GM23338 (cell line): ENCODE results near the gene CLDN19. TPM values are rescaled to one million over a fixed set of nuclear protein-coding genes. Genes with fewer than 3 reads are reported as not detected.

Experiments
- ATAC-seq: fragments of 200-7000 bp; cut with Tn5 transposase; 3 replicates; pipeline ENCODE4 v1.9.1; 2020
- DNase-seq: peaks from one replicate; pipeline ENCODE4 v3.0.0-alpha.2; 2015; ENCODE audit warnings: low spot score
- H2AFZ ChIP-seq: fragments of 200-600 bp; sonication (generic); 2 replicates; pipeline ENCODE4 v1.8.0; 2016; ENCODE audit warnings: antibody characterized with exemption, mild to moderate bottlenecking, moderate library complexity
- H3F3A ChIP-seq: fragments of 200-600 bp; sonication (generic); replicated peaks from 2 replicates; pipeline ENCODE4 v1.8.0; 2017; ENCODE audit warnings: antibody characterized with exemption, mixed run types, low read depth
- H3K27ac ChIP-seq: fragments of 200-600 bp; sonication (generic); 2 replicates; pipeline ENCODE4 v1.6.1; 2016; ENCODE audit warnings: low read depth
- H3K27me3 ChIP-seq: fragments of 200-600 bp; sonication (generic); 2 replicates; pipeline ENCODE4 v1.8.0; 2016; ENCODE audit warnings: mild to moderate bottlenecking, mixed run types, moderate library complexity; ENCODE audit not compliant: insufficient read depth
- H3K36me3 ChIP-seq: fragments of 200-600 bp; sonication (generic); 2 replicates; pipeline ENCODE4 v1.8.0; 2016; ENCODE audit warnings: mild to moderate bottlenecking; ENCODE audit not compliant: insufficient read depth
- H3K4me1 ChIP-seq: fragments of 200-600 bp; sonication (generic); 2 replicates; pipeline ENCODE4 v1.8.0; 2016; ENCODE audit warnings: mild to moderate bottlenecking, moderate library complexity; ENCODE audit not compliant: insufficient read depth
- H3K4me2 ChIP-seq: fragments of 200-600 bp; sonication (generic); 2 replicates; pipeline ENCODE4 v1.7.1; 2017; ENCODE audit warnings: mixed run types
- H3K4me3 ChIP-seq: fragments of 200-600 bp; sonication (generic); 2 replicates; pipeline ENCODE4 v1.6.1; 2016; ENCODE audit warnings: mixed run types
- H3K79me2 ChIP-seq: fragments of 200-600 bp; sonication (generic); replicated peaks from 2 replicates; pipeline ENCODE4 v1.8.0; 2017; ENCODE audit warnings: mild to moderate bottlenecking; ENCODE audit not compliant: insufficient read depth
- H3K9me2 ChIP-seq: fragments of 200-600 bp; sonication (generic); 2 replicates; pipeline ENCODE4 v1.8.0; 2017; ENCODE audit not compliant: insufficient read depth
- H4K20me1 ChIP-seq: fragments of 200-600 bp; sonication (generic); replicated peaks from 2 replicates; pipeline ENCODE4 v1.8.0; 2017; ENCODE audit warnings: mild to moderate bottlenecking; ENCODE audit not compliant: insufficient read depth
- H3K27ac Mint-ChIP-seq: 2 replicates; pipeline ENCODE4 v1.8.0; 2020; ENCODE audit warnings: inconsistent platforms, mild to moderate bottlenecking, moderate library complexity, mixed read lengths
- H3K27me3 Mint-ChIP-seq: 3 replicates; pipeline ENCODE4 v1.8.0; 2022; ENCODE audit warnings: low read depth, mild to moderate bottlenecking, moderate library complexity, mixed read lengths, inconsistent platforms; ENCODE audit not compliant: insufficient read depth, poor library complexity
- H3K36me3 Mint-ChIP-seq: 3 replicates; pipeline ENCODE4 v1.8.0; 2021; ENCODE audit warnings: low read depth, mild to moderate bottlenecking, inconsistent platforms, moderate library complexity, mixed read lengths
- H3K4me1 Mint-ChIP-seq: 3 replicates; pipeline ENCODE4 v1.8.0; 2020; ENCODE audit warnings: mild to moderate bottlenecking, inconsistent platforms, mixed read lengths
- H3K4me3 Mint-ChIP-seq: 3 replicates; pipeline ENCODE4 v1.8.0; 2021; ENCODE audit warnings: moderate library complexity, mild to moderate bottlenecking, inconsistent platforms, mixed read lengths
- H3K9me3 Mint-ChIP-seq: 3 replicates; pipeline ENCODE4 v1.8.0; 2020; ENCODE audit warnings: moderate library complexity, mild to moderate bottlenecking, inconsistent platforms, mixed read lengths
- CREB1 ChIP-seq: fragments of 250-450 bp; sonication (Bioruptor Pico); IDR thresholded peaks from 2 replicates; pipeline ENCODE4 v1.5.0; 2020; ENCODE audit warnings: low read depth, mild to moderate bottlenecking, moderate library complexity
- ETS1 ChIP-seq: IDR thresholded peaks from 2 replicates; pipeline ENCODE4 v1.6.1; 2016; ENCODE audit warnings: antibody characterized with exemption
- EZH2 ChIP-seq: fragments of 200-600 bp; sonication (generic); IDR thresholded peaks from one replicate; pipeline ENCODE4 v1.8.0; 2017; ENCODE audit warnings: antibody characterized with exemption, mild to moderate bottlenecking, low read depth; ENCODE audit not compliant: unreplicated experiment
- EZH2phosphoT487 ChIP-seq: fragments of 200-600 bp; sonication (generic); IDR thresholded peaks from one replicate; pipeline ENCODE4 v1.8.1; 2018; ENCODE audit warnings: antibody characterized with exemption; ENCODE audit not compliant: unreplicated experiment
- JUNB ChIP-seq: IDR thresholded peaks from one replicate; pipeline ENCODE4 v1.6.1; 2016; ENCODE audit warnings: antibody characterized with exemption; ENCODE audit not compliant: unreplicated experiment
- NANOG ChIP-seq: IDR thresholded peaks from 2 replicates; pipeline ENCODE4 v1.6.1; 2016; ENCODE audit warnings: antibody characterized with exemption, borderline replicate concordance
- POLR2AphosphoS5 ChIP-seq: IDR thresholded peaks from 2 replicates; pipeline ENCODE4 v1.6.1; 2016; ENCODE audit warnings: antibody characterized with exemption, low read depth
- STAT1 ChIP-seq: IDR thresholded peaks from one replicate; pipeline ENCODE4 v1.6.1; 2016; ENCODE audit warnings: antibody characterized with exemption; ENCODE audit not compliant: unreplicated experiment
- ZNF114 ChIP-seq: fragments of 250-450 bp; sonication (Bioruptor Pico); IDR thresholded peaks from 2 replicates; pipeline ENCODE4 v1.5.0; 2020; ENCODE audit warnings: mild to moderate bottlenecking, moderate library complexity
- ZNF331 ChIP-seq: fragments of 250-450 bp; sonication (Bioruptor Pico); IDR thresholded peaks from 2 replicates; pipeline ENCODE4 v1.5.0; 2020; ENCODE audit warnings: low read depth, mild to moderate bottlenecking, moderate library complexity
- polyA plus RNA-seq: library from polyadenylated mRNA; unstranded; fragments of >200 nt; fragmentation: Nextera tagmentation; extraction: Ambion mirVana; gene quantifications from 2 replicates; pipeline ENCODE4 v1.2.1, GENCODE V29; 2016
- total RNA-seq: library from RNA; depleted of rRNA; stranded (reverse); fragments of >200 nt; shearing (Covaris generic); gene quantifications from 2 replicates; pipeline ENCODE4 v1.2.3, GENCODE V29; 2014
- TF ChIP-seq, protein P1 (sequence below), 2 experiments: fragments of 200-600 bp in 1 of 2; sonication (generic) in 1 of 2; conservative IDR thresholded peaks; 2 replicates each; pipeline versions ENCODE4 v1.5.1 to v1.6.1; 2016 to 2017; ENCODE audit warnings: antibody characterized with exemption in 2 of 2, low read depth in 2 of 2, mild to moderate bottlenecking in 2 of 2, moderate library complexity in 1 of 2
- TF ChIP-seq, protein P2 (sequence below): IDR thresholded peaks from one replicate; pipeline ENCODE4 v1.6.1; 2018; ENCODE audit warnings: antibody characterized with exemption; ENCODE audit not compliant: unreplicated experiment
- TF ChIP-seq, protein P3 (sequence below): fragments of 250-450 bp; sonication (Bioruptor Pico); IDR thresholded peaks from 2 replicates; pipeline ENCODE4 v1.5.0; 2020; ENCODE audit warnings: mild to moderate bottlenecking, moderate library complexity

Gene CLDN19
- total and polyA plus RNA-seq, 2 experiments from 2014 or later = 2.6 to 12.8 TPM

DNA sequence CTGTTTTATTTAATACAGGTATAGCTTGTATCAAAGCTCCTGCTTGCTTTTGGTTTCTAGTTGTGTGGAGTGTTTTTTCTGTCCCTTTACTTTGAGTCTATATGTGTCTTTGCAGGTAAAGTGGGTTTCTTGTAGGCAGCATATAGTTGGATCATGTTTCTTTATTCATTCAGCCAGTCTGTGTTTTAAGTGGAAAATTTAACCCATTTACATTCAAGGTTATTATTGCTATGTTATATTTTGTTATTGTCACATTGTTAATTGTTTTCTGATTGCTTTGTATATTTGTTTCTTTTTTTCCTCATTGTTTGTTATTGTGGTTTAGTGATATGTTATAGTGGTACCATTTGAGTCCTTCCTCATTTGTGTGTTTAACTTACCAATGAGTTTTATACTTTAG is 26.7 kb downstream of the CLDN19 start:
- Mint-ChIP-seq H3K4me3 (no peak overlapping the region), H3K27me3 (peaks cover 2% of the 10 kb centered on the region), H3K27ac (no peak overlapping the region), H3K9me3 (no peaks in the 10 kb centered on the region), H3K36me3 (peaks cover 36% of the 10 kb centered on the region), H3K4me1 (no peaks in the 10 kb centered on the region)
- Histone ChIP-seq H3K36me3 (peaks cover 5% of the 10 kb centered on the region; the same call in 1 of the 2 replicates), H3K9me2 (no peaks in the 10 kb centered on the region), H3F3A (0 out of 2 replicates have a peak, but pooled peaks cover 9% of the 10 kb centered on the region), H3K4me2 (no peak overlapping the region), H3K4me3 (no peak overlapping the region), H3K79me2 (peaks cover 56% of the 10 kb centered on the region), H3K27me3 (no peaks in the 10 kb centered on the region), H3K27ac (no peak overlapping the region), H3K4me1 (no peaks in the 10 kb centered on the region), H4K20me1 (peaks cover 25% of the 10 kb centered on the region), H2AFZ (no peak overlapping the region)
- DNase-seq (no peak), ATAC-seq (no peak)
- TF ChIP-seq, protein P1, sequence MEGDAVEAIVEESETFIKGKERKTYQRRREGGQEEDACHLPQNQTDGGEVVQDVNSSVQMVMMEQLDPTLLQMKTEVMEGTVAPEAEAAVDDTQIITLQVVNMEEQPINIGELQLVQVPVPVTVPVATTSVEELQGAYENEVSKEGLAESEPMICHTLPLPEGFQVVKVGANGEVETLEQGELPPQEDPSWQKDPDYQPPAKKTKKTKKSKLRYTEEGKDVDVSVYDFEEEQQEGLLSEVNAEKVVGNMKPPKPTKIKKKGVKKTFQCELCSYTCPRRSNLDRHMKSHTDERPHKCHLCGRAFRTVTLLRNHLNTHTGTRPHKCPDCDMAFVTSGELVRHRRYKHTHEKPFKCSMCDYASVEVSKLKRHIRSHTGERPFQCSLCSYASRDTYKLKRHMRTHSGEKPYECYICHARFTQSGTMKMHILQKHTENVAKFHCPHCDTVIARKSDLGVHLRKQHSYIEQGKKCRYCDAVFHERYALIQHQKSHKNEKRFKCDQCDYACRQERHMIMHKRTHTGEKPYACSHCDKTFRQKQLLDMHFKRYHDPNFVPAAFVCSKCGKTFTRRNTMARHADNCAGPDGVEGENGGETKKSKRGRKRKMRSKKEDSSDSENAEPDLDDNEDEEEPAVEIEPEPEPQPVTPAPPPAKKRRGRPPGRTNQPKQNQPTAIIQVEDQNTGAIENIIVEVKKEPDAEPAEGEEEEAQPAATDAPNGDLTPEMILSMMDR (conservative IDR thresholded peaks at IDR 0.05; ENCODE audit: low read depth in 2 of 2) = no peak
- TF ChIP-seq ZNF331 (CRISPR knock-in tag) = no peak
- TF ChIP-seq ETS1 = no peak
- TF ChIP-seq, protein P2, sequence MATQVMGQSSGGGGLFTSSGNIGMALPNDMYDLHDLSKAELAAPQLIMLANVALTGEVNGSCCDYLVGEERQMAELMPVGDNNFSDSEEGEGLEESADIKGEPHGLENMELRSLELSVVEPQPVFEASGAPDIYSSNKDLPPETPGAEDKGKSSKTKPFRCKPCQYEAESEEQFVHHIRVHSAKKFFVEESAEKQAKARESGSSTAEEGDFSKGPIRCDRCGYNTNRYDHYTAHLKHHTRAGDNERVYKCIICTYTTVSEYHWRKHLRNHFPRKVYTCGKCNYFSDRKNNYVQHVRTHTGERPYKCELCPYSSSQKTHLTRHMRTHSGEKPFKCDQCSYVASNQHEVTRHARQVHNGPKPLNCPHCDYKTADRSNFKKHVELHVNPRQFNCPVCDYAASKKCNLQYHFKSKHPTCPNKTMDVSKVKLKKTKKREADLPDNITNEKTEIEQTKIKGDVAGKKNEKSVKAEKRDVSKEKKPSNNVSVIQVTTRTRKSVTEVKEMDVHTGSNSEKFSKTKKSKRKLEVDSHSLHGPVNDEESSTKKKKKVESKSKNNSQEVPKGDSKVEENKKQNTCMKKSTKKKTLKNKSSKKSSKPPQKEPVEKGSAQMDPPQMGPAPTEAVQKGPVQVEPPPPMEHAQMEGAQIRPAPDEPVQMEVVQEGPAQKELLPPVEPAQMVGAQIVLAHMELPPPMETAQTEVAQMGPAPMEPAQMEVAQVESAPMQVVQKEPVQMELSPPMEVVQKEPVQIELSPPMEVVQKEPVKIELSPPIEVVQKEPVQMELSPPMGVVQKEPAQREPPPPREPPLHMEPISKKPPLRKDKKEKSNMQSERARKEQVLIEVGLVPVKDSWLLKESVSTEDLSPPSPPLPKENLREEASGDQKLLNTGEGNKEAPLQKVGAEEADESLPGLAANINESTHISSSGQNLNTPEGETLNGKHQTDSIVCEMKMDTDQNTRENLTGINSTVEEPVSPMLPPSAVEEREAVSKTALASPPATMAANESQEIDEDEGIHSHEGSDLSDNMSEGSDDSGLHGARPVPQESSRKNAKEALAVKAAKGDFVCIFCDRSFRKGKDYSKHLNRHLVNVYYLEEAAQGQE = no peak
- TF ChIP-seq NANOG = no peak
- TF ChIP-seq EZH2 = no peak
- TF ChIP-seq EZH2phosphoT487 = no peak
- TF ChIP-seq POLR2AphosphoS5 = no peak
- TF ChIP-seq, protein P3, sequence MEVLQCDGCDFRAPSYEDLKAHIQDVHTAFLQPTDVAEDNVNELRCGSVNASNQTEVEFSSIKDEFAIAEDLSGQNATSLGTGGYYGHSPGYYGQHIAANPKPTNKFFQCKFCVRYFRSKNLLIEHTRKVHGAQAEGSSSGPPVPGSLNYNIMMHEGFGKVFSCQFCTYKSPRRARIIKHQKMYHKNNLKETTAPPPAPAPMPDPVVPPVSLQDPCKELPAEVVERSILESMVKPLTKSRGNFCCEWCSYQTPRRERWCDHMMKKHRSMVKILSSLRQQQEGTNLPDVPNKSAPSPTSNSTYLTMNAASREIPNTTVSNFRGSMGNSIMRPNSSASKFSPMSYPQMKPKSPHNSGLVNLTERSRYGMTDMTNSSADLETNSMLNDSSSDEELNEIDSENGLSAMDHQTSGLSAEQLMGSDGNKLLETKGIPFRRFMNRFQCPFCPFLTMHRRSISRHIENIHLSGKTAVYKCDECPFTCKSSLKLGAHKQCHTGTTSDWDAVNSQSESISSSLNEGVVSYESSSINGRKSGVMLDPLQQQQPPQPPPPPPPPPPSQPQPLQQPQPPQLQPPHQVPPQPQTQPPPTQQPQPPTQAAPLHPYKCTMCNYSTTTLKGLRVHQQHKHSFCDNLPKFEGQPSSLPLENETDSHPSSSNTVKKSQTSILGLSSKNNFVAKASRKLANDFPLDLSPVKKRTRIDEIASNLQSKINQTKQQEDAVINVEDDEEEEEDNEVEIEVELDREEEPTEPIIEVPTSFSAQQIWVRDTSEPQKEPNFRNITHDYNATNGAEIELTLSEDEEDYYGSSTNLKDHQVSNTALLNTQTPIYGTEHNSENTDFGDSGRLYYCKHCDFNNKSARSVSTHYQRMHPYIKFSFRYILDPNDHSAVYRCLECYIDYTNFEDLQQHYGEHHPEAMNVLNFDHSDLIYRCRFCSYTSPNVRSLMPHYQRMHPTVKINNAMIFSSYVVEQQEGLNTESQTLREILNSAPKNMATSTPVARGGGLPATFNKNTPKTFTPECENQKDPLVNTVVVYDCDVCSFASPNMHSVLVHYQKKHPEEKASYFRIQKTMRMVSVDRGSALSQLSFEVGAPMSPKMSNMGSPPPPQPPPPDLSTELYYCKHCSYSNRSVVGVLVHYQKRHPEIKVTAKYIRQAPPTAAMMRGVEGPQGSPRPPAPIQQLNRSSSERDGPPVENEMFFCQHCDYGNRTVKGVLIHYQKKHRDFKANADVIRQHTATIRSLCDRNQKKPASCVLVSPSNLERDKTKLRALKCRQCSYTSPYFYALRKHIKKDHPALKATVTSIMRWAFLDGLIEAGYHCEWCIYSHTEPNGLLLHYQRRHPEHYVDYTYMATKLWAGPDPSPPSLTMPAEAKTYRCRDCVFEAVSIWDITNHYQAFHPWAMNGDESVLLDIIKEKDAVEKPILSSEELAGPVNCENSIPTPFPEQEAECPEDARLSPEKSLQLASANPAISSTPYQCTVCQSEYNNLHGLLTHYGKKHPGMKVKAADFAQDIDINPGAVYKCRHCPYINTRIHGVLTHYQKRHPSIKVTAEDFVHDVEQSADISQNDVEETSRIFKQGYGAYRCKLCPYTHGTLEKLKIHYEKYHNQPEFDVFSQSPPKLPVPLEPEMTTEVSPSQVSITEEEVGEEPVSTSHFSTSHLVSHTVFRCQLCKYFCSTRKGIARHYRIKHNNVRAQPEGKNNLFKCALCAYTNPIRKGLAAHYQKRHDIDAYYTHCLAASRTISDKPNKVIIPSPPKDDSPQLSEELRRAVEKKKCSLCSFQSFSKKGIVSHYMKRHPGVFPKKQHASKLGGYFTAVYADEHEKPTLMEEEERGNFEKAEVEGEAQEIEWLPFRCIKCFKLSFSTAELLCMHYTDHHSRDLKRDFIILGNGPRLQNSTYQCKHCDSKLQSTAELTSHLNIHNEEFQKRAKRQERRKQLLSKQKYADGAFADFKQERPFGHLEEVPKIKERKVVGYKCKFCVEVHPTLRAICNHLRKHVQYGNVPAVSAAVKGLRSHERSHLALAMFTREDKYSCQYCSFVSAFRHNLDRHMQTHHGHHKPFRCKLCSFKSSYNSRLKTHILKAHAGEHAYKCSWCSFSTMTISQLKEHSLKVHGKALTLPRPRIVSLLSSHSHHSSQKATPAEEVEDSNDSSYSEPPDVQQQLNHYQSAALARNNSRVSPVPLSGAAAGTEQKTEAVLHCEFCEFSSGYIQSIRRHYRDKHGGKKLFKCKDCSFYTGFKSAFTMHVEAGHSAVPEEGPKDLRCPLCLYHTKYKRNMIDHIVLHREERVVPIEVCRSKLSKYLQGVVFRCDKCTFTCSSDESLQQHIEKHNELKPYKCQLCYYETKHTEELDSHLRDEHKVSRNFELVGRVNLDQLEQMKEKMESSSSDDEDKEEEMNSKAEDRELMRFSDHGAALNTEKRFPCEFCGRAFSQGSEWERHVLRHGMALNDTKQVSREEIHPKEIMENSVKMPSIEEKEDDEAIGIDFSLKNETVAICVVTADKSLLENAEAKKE = no peak
- no peak for TF ChIP-seq STAT1
- TF ChIP-seq ZNF114 (CRISPR knock-in tag) = no peak
- no peak for TF ChIP-seq JUNB
- no peak for TF ChIP-seq CREB1 (CRISPR knock-in tag)
